ENCODE measurements around the gene RDH13. TPM values are rescaled to one million over a fixed set of nuclear protein-coding genes. Genes with fewer than 3 reads are reported as not detected.

RDH13 gene
- total RNA-seq, 1 experiment from 2014 or later, result 25.8 TPM

DNA sequence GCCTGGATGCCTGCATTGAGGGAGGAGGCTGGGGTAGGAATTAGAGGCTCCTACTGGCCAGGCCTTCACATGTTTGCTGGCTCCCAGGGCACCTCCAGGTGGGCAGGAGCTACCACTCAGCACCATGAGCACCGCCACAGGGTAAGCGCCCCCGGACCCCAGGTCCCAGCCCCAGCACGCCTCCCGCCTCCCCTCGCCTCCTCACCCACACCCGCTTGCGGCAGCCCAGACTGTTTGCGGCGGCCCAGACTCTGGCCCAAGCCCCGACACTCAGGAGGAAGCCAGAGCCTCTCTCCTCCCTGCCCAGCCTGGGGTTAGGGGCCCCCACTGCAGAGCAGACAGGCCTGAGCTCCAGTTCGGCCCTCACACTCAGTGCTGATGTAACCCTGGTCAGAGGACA lies 13.4 kb upstream of the RDH13 start:
- Mint-ChIP-seq H3K4me3 (ENCODE audit: unreplicated experiment) (peak overlapping the region; percentile 23), H3K36me3 (ENCODE audit: insufficient read depth, unreplicated experiment) (no peaks in the 10 kb centered on the region), H3K27ac (ENCODE audit: low read depth, unreplicated experiment) (peak overlapping the region; percentile 39), H3K27me3 (ENCODE audit: insufficient read depth, unreplicated experiment) (no peaks in the 10 kb centered on the region), H3K9me3 (ENCODE audit: unreplicated experiment) (peaks cover 5% of the 10 kb centered on the region), H3K4me1 (ENCODE audit: insufficient read depth, unreplicated experiment) (peaks cover 29% of the 10 kb centered on the region)
- intact Hi-C loops (cut with micrococcal nuclease), result no loop called here
- no TSS peak for BruUV-seq (replicated peaks)
- no peak for DNase-seq (ENCODE audit: unreplicated experiment)
- POLR2A ChIA-PET, result interaction anchor here (0.7 to 2.5 kb wide), 3 partner anchors 14 to 40 kb away, joined by 3 to 11 read pairs (median 6); partner anchors contain the start of gene RDH13
- CTCF ChIA-PET, result interaction anchor here (4.5 kb wide), 1 partner anchor 12 kb away, joined by 29 read pairs; no protein-coding TSS in a partner anchor
- TF ChIP-seq, protein P1, sequence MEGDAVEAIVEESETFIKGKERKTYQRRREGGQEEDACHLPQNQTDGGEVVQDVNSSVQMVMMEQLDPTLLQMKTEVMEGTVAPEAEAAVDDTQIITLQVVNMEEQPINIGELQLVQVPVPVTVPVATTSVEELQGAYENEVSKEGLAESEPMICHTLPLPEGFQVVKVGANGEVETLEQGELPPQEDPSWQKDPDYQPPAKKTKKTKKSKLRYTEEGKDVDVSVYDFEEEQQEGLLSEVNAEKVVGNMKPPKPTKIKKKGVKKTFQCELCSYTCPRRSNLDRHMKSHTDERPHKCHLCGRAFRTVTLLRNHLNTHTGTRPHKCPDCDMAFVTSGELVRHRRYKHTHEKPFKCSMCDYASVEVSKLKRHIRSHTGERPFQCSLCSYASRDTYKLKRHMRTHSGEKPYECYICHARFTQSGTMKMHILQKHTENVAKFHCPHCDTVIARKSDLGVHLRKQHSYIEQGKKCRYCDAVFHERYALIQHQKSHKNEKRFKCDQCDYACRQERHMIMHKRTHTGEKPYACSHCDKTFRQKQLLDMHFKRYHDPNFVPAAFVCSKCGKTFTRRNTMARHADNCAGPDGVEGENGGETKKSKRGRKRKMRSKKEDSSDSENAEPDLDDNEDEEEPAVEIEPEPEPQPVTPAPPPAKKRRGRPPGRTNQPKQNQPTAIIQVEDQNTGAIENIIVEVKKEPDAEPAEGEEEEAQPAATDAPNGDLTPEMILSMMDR (IDR thresholded peaks at IDR 0.05; ENCODE audit: unreplicated experiment), result no peak

DNA sequence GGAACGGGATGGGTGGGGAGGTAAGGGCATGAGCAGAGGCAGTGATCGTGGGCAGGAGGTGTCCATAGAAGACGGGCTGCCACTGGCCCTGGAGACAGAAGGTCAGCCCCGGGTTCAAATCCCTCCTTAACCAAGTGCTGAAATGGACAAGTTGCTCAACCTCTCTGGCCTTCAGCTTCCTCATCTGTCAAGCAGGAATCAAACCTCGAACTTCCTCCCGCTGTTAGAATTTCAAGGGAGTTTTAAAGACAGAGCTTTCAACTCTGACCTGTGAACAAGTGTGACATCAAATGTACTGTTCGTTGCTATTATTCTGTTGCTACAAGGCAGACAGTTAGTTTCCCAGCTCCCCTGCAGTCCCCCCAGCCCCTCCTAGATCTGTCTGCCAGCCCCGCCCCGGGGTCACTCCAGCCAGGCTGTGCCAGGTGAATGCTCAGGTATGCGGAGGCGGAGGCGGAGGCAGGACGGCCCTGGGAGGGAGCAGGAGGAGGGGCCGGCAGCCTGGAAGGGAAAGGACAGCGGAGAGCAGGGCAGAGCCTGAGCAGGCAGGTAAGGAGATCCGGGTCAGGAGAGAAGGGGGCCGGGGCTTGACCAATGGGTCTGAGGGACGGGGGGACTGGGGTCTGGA lies 12.5 kb upstream of the RDH13 start, which contains the start of gene EPS8L1:
Gene EPS8L1 (plus strand): TSS at position 499 of the 628 bp plus-strand sequence. CDS start 576 bp downstream, outside the sequence.
- Mint-ChIP-seq H3K9me3 (ENCODE audit: unreplicated experiment) (peaks cover 5% of the 10 kb centered on the region), H3K4me1 (ENCODE audit: insufficient read depth, unreplicated experiment) (peaks cover 32% of the 10 kb centered on the region), H3K4me3 (ENCODE audit: unreplicated experiment) (peak within 1 kb of the TSS; percentile 70), H3K36me3 (ENCODE audit: insufficient read depth, unreplicated experiment) (no peaks in the 10 kb centered on the region), H3K27me3 (ENCODE audit: insufficient read depth, unreplicated experiment) (no peaks in the 10 kb centered on the region), H3K27ac (ENCODE audit: low read depth, unreplicated experiment) (peak within 1 kb of the TSS; percentile 39)
- CTCF ChIA-PET, result interaction anchor here (0.6 to 4.5 kb wide), 2 partner anchors 13 to 391 kb away, joined by 3 to 29 read pairs; no protein-coding TSS in a partner anchor
- POLR2A ChIA-PET, result interaction anchor here (0.6 to 2.5 kb wide), 6 partner anchors 13 to 408 kb away, joined by 3 to 11 read pairs (median 4); partner anchors contain the start of gene RDH13
- peak; percentile 62 for DNase-seq (ENCODE audit: unreplicated experiment)
- intact Hi-C loops (cut with micrococcal nuclease), result no loop called here
- TF ChIP-seq, protein P1 (IDR thresholded peaks at IDR 0.05; ENCODE audit: unreplicated experiment), result no peak
- BruUV-seq (replicated peaks), result no TSS peak

DNA sequence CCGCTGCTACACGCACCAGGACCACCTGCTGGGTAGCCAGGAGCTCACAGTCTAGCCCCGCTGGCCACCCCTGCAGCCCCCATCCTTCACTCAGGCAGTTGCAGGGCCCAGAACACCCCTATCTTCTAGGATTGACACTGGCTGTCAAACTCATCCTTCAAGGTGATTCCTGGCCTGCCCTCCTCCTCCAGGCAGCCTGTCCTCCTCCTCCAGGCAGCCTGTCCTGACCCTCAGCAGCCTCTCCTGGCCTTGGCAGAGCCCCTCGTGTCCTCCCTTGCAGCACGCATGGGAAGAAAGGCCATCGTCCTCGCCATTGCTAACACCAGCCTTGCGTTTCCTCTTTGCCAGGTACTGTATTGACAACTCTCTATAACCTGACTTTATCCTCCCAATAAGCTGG lies 9.0 kb upstream of the RDH13 start:
- no peak for DNase-seq (ENCODE audit: unreplicated experiment)
- peaks cover 5% of the 10 kb centered on the region for H3K9me3 Mint-ChIP-seq (ENCODE audit: unreplicated experiment)
- CTCF ChIA-PET, result interaction anchor here (0.6 kb wide), 1 partner anchor 561 kb away, joined by 3 read pairs; no protein-coding TSS in a partner anchor
- no peak overlapping the region for H3K4me3 Mint-ChIP-seq (ENCODE audit: unreplicated experiment)
- intact Hi-C loops (cut with micrococcal nuclease), result no loop called here
- no TSS peak for BruUV-seq (replicated peaks)
- H3K27me3 Mint-ChIP-seq (ENCODE audit: insufficient read depth, unreplicated experiment), result peaks cover 15% of the 10 kb centered on the region
- H3K36me3 Mint-ChIP-seq (ENCODE audit: insufficient read depth, unreplicated experiment), result no peaks in the 10 kb centered on the region
- peak overlapping the region; percentile 79 for H3K27ac Mint-ChIP-seq (ENCODE audit: low read depth, unreplicated experiment)
- peaks cover 38% of the 10 kb centered on the region for H3K4me1 Mint-ChIP-seq (ENCODE audit: insufficient read depth, unreplicated experiment)
- POLR2A ChIA-PET, result no interaction called here
- TF ChIP-seq, protein P1 (IDR thresholded peaks at IDR 0.05; ENCODE audit: unreplicated experiment), result no peak

DNA sequence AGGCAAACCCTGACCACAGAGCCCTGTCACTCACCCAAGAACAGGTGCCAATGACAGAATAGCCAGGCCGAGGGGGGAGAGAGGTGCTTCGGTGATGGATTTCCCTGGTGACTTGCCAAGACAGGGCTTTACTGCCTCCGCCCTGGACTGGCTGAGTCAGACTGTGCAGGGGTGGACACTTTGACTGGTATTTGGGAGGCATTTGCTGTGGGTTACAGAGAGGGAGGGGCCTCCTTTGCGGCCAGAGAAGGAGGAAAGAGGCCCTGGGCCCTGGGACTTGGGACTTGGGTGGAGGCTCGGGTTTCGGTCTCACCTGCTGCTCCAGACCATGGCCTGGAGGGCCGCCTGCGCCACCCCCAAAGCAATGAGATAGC lies 8.2 kb upstream of the RDH13 start:
- Mint-ChIP-seq H3K27me3 (ENCODE audit: insufficient read depth, unreplicated experiment) (peaks cover 20% of the 10 kb centered on the region), H3K36me3 (ENCODE audit: insufficient read depth, unreplicated experiment) (no peaks in the 10 kb centered on the region), H3K4me3 (ENCODE audit: unreplicated experiment) (no peak overlapping the region), H3K9me3 (ENCODE audit: unreplicated experiment) (peaks cover 5% of the 10 kb centered on the region), H3K4me1 (ENCODE audit: insufficient read depth, unreplicated experiment) (peaks cover 32% of the 10 kb centered on the region), H3K27ac (ENCODE audit: low read depth, unreplicated experiment) (peak overlapping the region; percentile 79)
- BruUV-seq (replicated peaks), result no TSS peak
- intact Hi-C loops (cut with micrococcal nuclease), result no loop called here
- POLR2A ChIA-PET, result interaction anchor here (0.8 kb wide), 1 partner anchor 8 kb away, joined by 3 read pairs; the partner anchor contains the start of gene RDH13
- peak; percentile 98 for DNase-seq (ENCODE audit: unreplicated experiment)
- TF ChIP-seq, protein P1 (IDR thresholded peaks at IDR 0.05; ENCODE audit: unreplicated experiment), result no peak
- CTCF ChIA-PET, result no interaction called here
